Measurements from ENCODE around the gene CPA1. TPM values are rescaled to one million over a fixed set of nuclear protein-coding genes. Genes with fewer than 3 reads are reported as not detected.

Gene CPA1
- total and polyA plus RNA-seq, 10 donors, result 0.79 to 8.1 (median 2.2) TPM

- Histone ChIP-seq H3K9me3 (peaks cover 0 to 24% (median 15%) of the 10 kb centered on the region in 8 donors), H3K27ac (no peak overlapping the region), H3K36me3 (no peaks in the 10 kb centered on the region), H3K4me1 (peaks cover 0 to under 1% (median 0%) of the 10 kb centered on the region in 6 donors), H3K27me3 (replicated peaks in 1 of 7) (no peaks in the 10 kb centered on the region), H3K4me3 (no peak overlapping the region)
- WGBS, 5 donors, result 88 to 97% (median 93%) methylated on average over 7 of the region's 7 CpGs
- intact Hi-C loops (cut with DNase I; ENCODE audit: low total_unique reads), result no loop called here
- TF ChIP-seq POLR2AphosphoS5 (IDR thresholded peaks at IDR 0.05) (no peak), POLR2A (IDR thresholded peaks at IDR 0.05) (no peak), CTCF (IDR thresholded peaks at IDR 0.05 in 8 of 11, conservative IDR thresholded peaks at IDR 0.05 in 3 of 11) (no peak)
- no peak for DNase-seq
Observed at GRCh38 chr7:130361681-130362080, 18.6 kb upstream of the CPA1 start.

- 93 to 97% (median 93%) methylated on average over 8 to 10 of the region's 10 CpGs for WGBS, 5 donors
- no peaks in the 10 kb centered on the region for H3K4me1 ChIP-seq
- no peak for DNase-seq
- H3K27me3 ChIP-seq (replicated peaks in 1 of 7), result no peaks in the 10 kb centered on the region
- no peak overlapping the region for H3K4me3 ChIP-seq
- intact Hi-C loops (cut with DNase I; ENCODE audit: low total_unique reads), result no loop called here
- H3K36me3 ChIP-seq, result no peaks in the 10 kb centered on the region
- H3K27ac ChIP-seq, result no peak overlapping the region
- H3K9me3 ChIP-seq, result peaks cover 0 to 24% (median 15%) of the 10 kb centered on the region in 8 donors
- TF ChIP-seq POLR2AphosphoS5 (IDR thresholded peaks at IDR 0.05), result no peak
- TF ChIP-seq CTCF (IDR thresholded peaks at IDR 0.05 in 8 of 11, conservative IDR thresholded peaks at IDR 0.05 in 3 of 11), result no peak
- TF ChIP-seq POLR2A (IDR thresholded peaks at IDR 0.05), result no peak
Observed at GRCh38 chr7:130362251-130362816, 18.0 kb upstream of the CPA1 start.

DNA sequence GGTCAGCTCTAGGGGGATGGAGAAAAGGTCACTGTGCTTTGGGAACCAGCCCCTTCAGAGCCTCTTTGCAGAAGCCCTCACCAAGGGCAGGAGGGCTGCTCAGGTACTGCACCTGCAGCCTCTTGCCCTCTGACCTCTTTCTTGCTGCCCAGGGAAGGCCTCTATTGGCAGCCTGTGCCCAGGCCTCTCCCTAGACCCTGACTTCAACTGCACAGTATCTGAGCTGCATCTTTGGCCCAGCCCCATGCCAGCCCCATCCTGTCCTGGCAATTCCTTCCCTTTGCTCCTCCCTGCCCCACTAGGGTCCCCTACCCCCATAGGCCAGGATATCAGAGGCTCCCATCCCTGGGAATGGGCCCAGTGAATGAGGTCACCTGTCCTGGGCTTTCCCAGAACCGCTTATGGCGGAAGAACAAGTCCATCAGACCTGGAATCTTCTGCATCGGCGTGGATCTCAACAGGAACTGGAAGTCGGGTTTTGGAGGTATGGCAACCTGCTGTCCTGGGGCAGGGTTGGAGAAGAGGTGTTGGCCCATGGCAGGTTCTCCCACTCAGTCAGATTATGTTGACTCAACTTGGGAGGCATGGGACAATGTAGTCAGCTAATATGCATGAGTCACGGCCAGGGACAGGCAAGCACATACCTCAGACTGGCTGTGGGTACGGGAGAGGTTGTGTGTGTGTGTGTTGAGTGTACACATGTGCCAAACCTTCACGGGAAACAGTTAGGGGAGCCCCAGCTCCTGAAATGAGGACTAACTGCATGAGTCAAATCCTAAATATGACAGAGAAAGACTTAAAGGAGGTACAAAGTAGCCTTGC, 17.1 kb upstream of the CPA1 start:
- H3K36me3 ChIP-seq, result no peaks in the 10 kb centered on the region
- WGBS, 5 donors, result 80 to 95% (median 87%) methylated on average over 8 of the region's 8 CpGs
- intact Hi-C loops (cut with DNase I; ENCODE audit: low total_unique reads), result no loop called here
- no peak for DNase-seq
- H3K27ac ChIP-seq, result no peak overlapping the region
- H3K4me3 ChIP-seq, result no peak overlapping the region
- H3K27me3 ChIP-seq (replicated peaks in 1 of 7), result no peaks in the 10 kb centered on the region
- TF ChIP-seq POLR2A (IDR thresholded peaks at IDR 0.05) (no peak), CTCF (IDR thresholded peaks at IDR 0.05 in 8 of 11, conservative IDR thresholded peaks at IDR 0.05 in 3 of 11) (no peak), POLR2AphosphoS5 (IDR thresholded peaks at IDR 0.05) (no peak)
- H3K4me1 ChIP-seq, result peaks cover 0 to 8% (median under 1%) of the 10 kb centered on the region in 6 donors
- H3K9me3 ChIP-seq, result peaks cover 0 to 24% (median 15%) of the 10 kb centered on the region in 8 donors

GRCh38 chr7:130364451-130364850, 15.8 kb upstream of the CPA1 start:
- H3K36me3 ChIP-seq, result no peaks in the 10 kb centered on the region
- WGBS, 5 donors, result 91 to 97% (median 95%) methylated on average over 4 of the region's 4 CpGs
- H3K4me3 ChIP-seq, result no peak overlapping the region
- H3K27me3 ChIP-seq (replicated peaks in 1 of 7), result no peaks in the 10 kb centered on the region
- no peak overlapping the region for H3K27ac ChIP-seq
- peaks cover 0 to 13% (median 6%) of the 10 kb centered on the region in 8 donors for H3K9me3 ChIP-seq
- intact Hi-C loops (cut with DNase I; ENCODE audit: low total_unique reads), result no loop called here
- DNase-seq, result peak; percentile 22
- H3K4me1 ChIP-seq, result peaks cover 0 to 20% (median 12%) of the 10 kb centered on the region in 6 donors
- TF ChIP-seq CTCF (IDR thresholded peaks at IDR 0.05 in 8 of 11, conservative IDR thresholded peaks at IDR 0.05 in 3 of 11), result no peak
- no peak for TF ChIP-seq POLR2AphosphoS5 (IDR thresholded peaks at IDR 0.05)
- TF ChIP-seq POLR2A (IDR thresholded peaks at IDR 0.05), result no peak
